GM18505 (cell line): Measurements from ENCODE around the gene OLFM3.

Source experiments
- ATAC-seq: cut with Tn5 transposase; IDR thresholded peaks from one replicate; pipeline ENCODE4 v1.9.1; 2021; ENCODE audit not compliant: unreplicated experiment
- POLR2A ChIP-seq: IDR thresholded peaks from 4 replicates; pipeline ENCODE4 v1.6.1; 2011; ENCODE audit warnings: borderline replicate concordance; ENCODE audit not compliant: insufficient read depth, insufficient read length; ENCODE audit errors: extremely low read depth

Gene OLFM3

GRCh38 chr1:101996825-101997465 is at the start of gene OLFM3:
TSS of gene OLFM3 (minus strand) at chr1:101996926.
- ATAC-seq = no peak
- TF ChIP-seq POLR2A = no peak

- no peak for TF ChIP-seq POLR2A
- ATAC-seq = no peak
Measured at GRCh38 chr1:102045752-102046151, 49.0 kb upstream of the OLFM3 start.

- no peak for TF ChIP-seq POLR2A
- ATAC-seq = no peak
Measured at GRCh38 chr1:102032534-102032933, 35.8 kb upstream of the OLFM3 start.

GRCh38 chr1:102019530-102019929 is 22.8 kb upstream of the OLFM3 start:
- TF ChIP-seq POLR2A = no peak
- no peak for ATAC-seq

GRCh38 chr1:102015728-102016127 is 19.0 kb upstream of the OLFM3 start:
- no peak for TF ChIP-seq POLR2A
- ATAC-seq = no peak

GRCh38 chr1:102002057-102002456 is 5.3 kb upstream of the OLFM3 start:
- ATAC-seq = no peak
- TF ChIP-seq POLR2A = no peak

GRCh38 chr1:101995984-101996745 is 561 bp downstream of the OLFM3 start:
- no peak for TF ChIP-seq POLR2A
- no peak for ATAC-seq

GRCh38 chr1:101993710-101994109 is 3.0 kb downstream of the OLFM3 start:
- no peak for ATAC-seq
- no peak for TF ChIP-seq POLR2A

- no peak for ATAC-seq
Measured at GRCh38 chr1:101992821-101993575, 3.7 kb downstream of the OLFM3 start.

GRCh38 chr1:101980974-101981373 is 15.8 kb downstream of the OLFM3 start:
- no peak for ATAC-seq
- TF ChIP-seq POLR2A = no peak

More at GRCh38 chr1:101992821-101993575, 3.7 kb downstream of the OLFM3 start:
- TF ChIP-seq POLR2A = no peak

- TF ChIP-seq POLR2A = no peak
- ATAC-seq = no peak
Measured at GRCh38 chr1:101977266-101977665, 19.5 kb downstream of the OLFM3 start.

- ATAC-seq = no peak
- TF ChIP-seq POLR2A = no peak
Measured at GRCh38 chr1:101976161-101976560, 20.6 kb downstream of the OLFM3 start.

GRCh38 chr1:101975371-101975770 is 21.4 kb downstream of the OLFM3 start:
- ATAC-seq = no peak
- no peak for TF ChIP-seq POLR2A
